ENCODE data around the gene BIRC7.

Gene BIRC7

DNA sequence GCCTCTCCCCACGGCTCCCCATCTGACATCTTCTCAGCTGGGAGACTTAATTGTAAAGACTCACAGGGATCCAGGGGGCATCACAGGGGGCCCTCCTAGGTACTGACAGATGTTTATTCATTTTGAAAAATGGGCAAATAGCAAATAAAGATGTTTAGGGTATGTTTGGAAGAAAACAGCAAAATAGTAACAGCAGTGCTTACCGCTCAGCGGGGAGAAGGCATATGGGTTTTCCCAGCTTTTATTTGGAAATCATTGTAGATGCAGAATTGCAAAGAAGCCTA lies 2.7 kb upstream of the BIRC7 start:
- Histone ChIP-seq H3K4me1 (peaks cover 0 to 6% (median 1%) of the 10 kb centered on the region in 4 donors), H3K36me3 (no peaks in the 10 kb centered on the region), H3K27ac (no peak overlapping the region), H3K4me3 (no peak overlapping the region), H3K9me3 (no peaks in the 10 kb centered on the region), H3K27me3 (peaks cover 0 to 95% of the 10 kb centered on the region in 2 donors)
- intact Hi-C loops (cut with DNase I; ENCODE audit: low total_unique reads): no loop called here
- no peak for DNase-seq
- TF ChIP-seq, protein P1, sequence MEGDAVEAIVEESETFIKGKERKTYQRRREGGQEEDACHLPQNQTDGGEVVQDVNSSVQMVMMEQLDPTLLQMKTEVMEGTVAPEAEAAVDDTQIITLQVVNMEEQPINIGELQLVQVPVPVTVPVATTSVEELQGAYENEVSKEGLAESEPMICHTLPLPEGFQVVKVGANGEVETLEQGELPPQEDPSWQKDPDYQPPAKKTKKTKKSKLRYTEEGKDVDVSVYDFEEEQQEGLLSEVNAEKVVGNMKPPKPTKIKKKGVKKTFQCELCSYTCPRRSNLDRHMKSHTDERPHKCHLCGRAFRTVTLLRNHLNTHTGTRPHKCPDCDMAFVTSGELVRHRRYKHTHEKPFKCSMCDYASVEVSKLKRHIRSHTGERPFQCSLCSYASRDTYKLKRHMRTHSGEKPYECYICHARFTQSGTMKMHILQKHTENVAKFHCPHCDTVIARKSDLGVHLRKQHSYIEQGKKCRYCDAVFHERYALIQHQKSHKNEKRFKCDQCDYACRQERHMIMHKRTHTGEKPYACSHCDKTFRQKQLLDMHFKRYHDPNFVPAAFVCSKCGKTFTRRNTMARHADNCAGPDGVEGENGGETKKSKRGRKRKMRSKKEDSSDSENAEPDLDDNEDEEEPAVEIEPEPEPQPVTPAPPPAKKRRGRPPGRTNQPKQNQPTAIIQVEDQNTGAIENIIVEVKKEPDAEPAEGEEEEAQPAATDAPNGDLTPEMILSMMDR (IDR thresholded peaks at IDR 0.05): no peak

GRCh38 chr20:63233924-63234323 lies 1.8 kb upstream of the BIRC7 start:
- H3K36me3 ChIP-seq: no peaks in the 10 kb centered on the region
- peaks cover 0 to 6% (median 1%) of the 10 kb centered on the region in 4 donors for H3K4me1 ChIP-seq
- H3K27ac ChIP-seq: no peak overlapping the region
- no peak overlapping the region for H3K4me3 ChIP-seq
- H3K27me3 ChIP-seq: peaks cover 0 to 93% of the 10 kb centered on the region in 2 donors
- TF ChIP-seq, protein P1 (IDR thresholded peaks at IDR 0.05): no peak
- intact Hi-C loops (cut with DNase I; ENCODE audit: low total_unique reads): no loop called here
- no peaks in the 10 kb centered on the region for H3K9me3 ChIP-seq
- DNase-seq: no peak

DNA sequence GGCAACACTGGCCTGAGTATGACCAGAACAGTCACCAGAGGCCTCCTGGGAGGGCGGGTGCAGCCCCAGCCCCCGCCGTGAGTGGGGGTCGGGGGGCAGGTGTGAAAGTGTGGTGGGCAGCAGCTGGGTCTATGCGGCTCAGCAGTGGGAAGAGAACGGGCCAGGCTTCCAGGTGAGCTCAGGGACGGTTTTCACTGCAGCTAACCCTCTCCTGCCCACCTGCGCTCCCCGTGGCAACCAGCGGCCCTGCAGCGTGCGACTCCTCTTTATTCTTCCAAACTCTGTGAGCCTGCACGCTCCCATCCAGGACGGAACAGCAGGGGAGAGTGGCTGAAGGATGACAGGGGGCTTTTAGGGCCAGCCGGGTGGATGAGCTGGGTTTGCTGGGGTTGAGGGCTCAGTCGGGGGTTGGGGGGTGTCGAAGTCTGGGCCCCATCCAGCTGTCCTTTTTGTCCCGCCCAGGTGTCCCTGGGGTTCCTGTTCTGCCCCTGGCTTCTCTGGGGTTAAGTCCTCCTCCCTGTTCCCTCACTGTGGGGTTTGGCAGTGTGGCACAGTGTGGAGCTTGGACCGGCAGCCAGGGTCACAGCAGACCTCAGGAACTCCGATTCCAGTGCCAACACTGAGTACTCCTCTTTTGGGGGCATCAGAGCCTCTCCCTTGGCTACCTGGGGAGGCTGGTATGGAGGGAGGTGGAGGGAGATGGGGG lies 859 bp upstream of the BIRC7 start:
- H3K27ac ChIP-seq: no peak overlapping the region

GRCh38 chr20:63236116-63236837 lies 572 bp downstream of the BIRC7 start:
- no peak overlapping the region for H3K4me3 ChIP-seq
- no peak overlapping the region for H3K27ac ChIP-seq
- H3K9me3 ChIP-seq: no peaks in the 10 kb centered on the region
- TF ChIP-seq, protein P1 (IDR thresholded peaks at IDR 0.05): no peak
- H3K27me3 ChIP-seq: peaks cover 0 to 86% of the 10 kb centered on the region in 2 donors
- H3K4me1 ChIP-seq: no peaks in the 10 kb centered on the region
- intact Hi-C loops (cut with DNase I; ENCODE audit: low total_unique reads): no loop called here
- no peaks in the 10 kb centered on the region for H3K36me3 ChIP-seq
- DNase-seq: no peak

More for the DNA sequence above, 859 bp upstream of the BIRC7 start:
- DNase-seq: no peak
- H3K4me3 ChIP-seq: no peak overlapping the region
- intact Hi-C loops (cut with DNase I; ENCODE audit: low total_unique reads): no loop called here
- H3K36me3 ChIP-seq: no peaks in the 10 kb centered on the region
- H3K27me3 ChIP-seq: peaks cover 0 to 88% of the 10 kb centered on the region in 2 donors
- peaks cover 0 to 6% (median 1%) of the 10 kb centered on the region in 4 donors for H3K4me1 ChIP-seq
- TF ChIP-seq, protein P1 (IDR thresholded peaks at IDR 0.05): no peak
- no peaks in the 10 kb centered on the region for H3K9me3 ChIP-seq

DNA sequence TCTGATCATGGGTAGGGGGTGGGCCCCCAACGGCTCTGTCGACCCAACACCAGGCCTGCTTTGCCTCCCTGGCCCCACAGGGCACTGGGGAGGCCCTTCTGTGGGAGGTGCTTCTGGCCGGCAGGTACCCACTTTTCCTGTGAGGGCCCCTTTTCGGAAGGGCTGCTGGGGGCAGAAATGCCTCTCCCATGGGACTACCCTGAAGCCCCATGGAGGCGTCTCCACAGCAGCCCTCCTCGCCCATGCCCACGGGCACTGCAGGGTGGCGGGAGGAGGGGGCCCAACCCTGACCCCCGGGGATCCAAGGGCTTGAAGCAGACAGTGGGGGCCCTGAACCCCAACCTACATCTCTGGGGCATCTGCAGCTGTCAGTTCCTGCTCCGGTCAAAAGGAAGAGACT lies 2.3 kb downstream of the BIRC7 start:
- H3K27ac ChIP-seq: no peak overlapping the region
- no peaks in the 10 kb centered on the region for H3K9me3 ChIP-seq
- intact Hi-C loops (cut with DNase I; ENCODE audit: low total_unique reads): no loop called here
- DNase-seq: no peak
- TF ChIP-seq, protein P1 (IDR thresholded peaks at IDR 0.05): no peak
- no peak overlapping the region for H3K4me3 ChIP-seq
- H3K4me1 ChIP-seq: no peaks in the 10 kb centered on the region
- peaks cover 0 to 87% of the 10 kb centered on the region in 2 donors for H3K27me3 ChIP-seq
- no peaks in the 10 kb centered on the region for H3K36me3 ChIP-seq
